B cell (primary cell): ENCODE measurements around the gene ZNF691. TPM values are rescaled to one million over a fixed set of nuclear protein-coding genes. Genes with fewer than 3 reads are reported as not detected.

ENCODE experiments used
- ATAC-seq: fragments of 200-7000 bp; cut with Tn5 transposase; one replicate; pipeline ENCODE4 v1.10.0; 2021; ENCODE audit warnings: low read depth, mild to moderate bottlenecking, moderate number of reproducible peaks, moderate library complexity
- CTCF ChIA-PET: fragments of 350-600 bp; sonication (Branson Sonifier 250); formaldehyde crosslinking; loops from one replicate; lab custom pipeline; 2021; ENCODE audit warnings: antibody characterized with exemption, inconsistent platforms; lab: Charles Lee
- POLR2A ChIA-PET: fragments of 350-600 bp; sonication (Branson Sonifier 250); formaldehyde crosslinking; loops from one replicate; lab custom pipeline; 2021; ENCODE audit warnings: antibody characterized with exemption; lab: Charles Lee
- DNase-seq: peaks from one replicate; pipeline ENCODE4 v3.0.0; 2013
- H2AFZ ChIP-seq: 2 replicates; pipeline ENCODE4 v1.6.1; 2012; ENCODE audit warnings: mild to moderate bottlenecking, low read depth, low read length; ENCODE audit not compliant: insufficient read depth, poor library complexity, severe bottlenecking
- H3K27ac ChIP-seq, 2 donors: 1 replicate in 1 of 2; 2 replicates in 1 of 2; pipeline ENCODE4 v1.5.1; 2012 to 2013; ENCODE audit warnings: low read length in 2 of 2, mild to moderate bottlenecking in 2 of 2, moderate library complexity in 1 of 2
- H3K27me3 ChIP-seq, 4 experiments: fragments of 200-600 bp in 1 of 4; sonication (generic) in 1 of 4; replicated peaks in 1 of 4; 1 replicate in 2 of 4; 2 replicates in 2 of 4; pipeline versions ENCODE4 v1.6.1 to v1.7.0; 2013 to 2016; ENCODE audit warnings: low read length in 3 of 4, mild to moderate bottlenecking in 2 of 4, mixed read lengths in 1 of 4, moderate library complexity in 1 of 4; ENCODE audit not compliant: insufficient read depth in 4 of 4, control insufficient read depth in 3 of 4; ENCODE audit errors: control extremely low read depth in 1 of 4
- H3K36me3 ChIP-seq, 2 experiments: replicated peaks in 1 of 2; 1 replicate in 1 of 2; 2 replicates in 1 of 2; pipeline versions ENCODE4 v1.6.1 to v1.7.1; 2013; ENCODE audit warnings: low read length in 1 of 2; ENCODE audit not compliant: insufficient read depth in 2 of 2, control insufficient read depth in 1 of 2; ENCODE audit errors: control extremely low read depth in 1 of 2, extremely low read depth in 1 of 2
- H3K4me1 ChIP-seq, 2 donors: fragments of 200-600 bp in 1 of 2; sonication (generic) in 1 of 2; 1 replicate in 1 of 2; 2 replicates in 1 of 2; pipeline versions ENCODE4 v1.5.1 to v1.6.1; 2013 to 2017; ENCODE audit warnings: low read length in 2 of 2; ENCODE audit not compliant: control insufficient read depth in 2 of 2, insufficient read depth in 2 of 2
- H3K4me2 ChIP-seq: replicated peaks from 2 replicates; pipeline ENCODE3; 2012; ENCODE audit warnings: mild to moderate bottlenecking, low read depth, low read length; ENCODE audit not compliant: poor library complexity, severe bottlenecking
- H3K4me3 ChIP-seq, 5 experiments: fragments of 200-600 bp in 1 of 5; sonication (generic) in 1 of 5; 1 replicate in 3 of 5; 2 replicates in 2 of 5; pipeline versions ENCODE4 v1.5.1 to v1.7.0; 2011 to 2016; ENCODE audit warnings: low read length in 4 of 5, mild to moderate bottlenecking in 4 of 5, low read depth in 2 of 5, control low read depth in 1 of 5, moderate library complexity in 1 of 5; ENCODE audit not compliant: insufficient read depth in 1 of 5; ENCODE audit errors: control extremely low read depth in 1 of 5, extremely low read depth in 1 of 5
- H3K79me2 ChIP-seq: fragments of 200-600 bp; sonication (generic); one replicate; pipeline ENCODE4 v1.6.0; 2016; ENCODE audit warnings: low read length; ENCODE audit not compliant: control insufficient read depth, insufficient read depth
- H3K9ac ChIP-seq: fragments of 200-600 bp; sonication (generic); 2 replicates; pipeline ENCODE4 v1.6.1; 2017; ENCODE audit warnings: mild to moderate bottlenecking, low read length, moderate library complexity
- H3K9me3 ChIP-seq, 3 donors: one replicate each; pipeline versions ENCODE4 v1.6.1 to v1.7.1; 2013; ENCODE audit warnings: low read length in 2 of 3; ENCODE audit not compliant: control insufficient read depth in 2 of 3, insufficient read depth in 1 of 3; ENCODE audit errors: control extremely low read depth in 1 of 3
- H4K20me1 ChIP-seq: 2 replicates; pipeline ENCODE4 v1.6.0; 2012; ENCODE audit warnings: mild to moderate bottlenecking, low read length; ENCODE audit not compliant: insufficient read depth, control insufficient read depth, poor library complexity, severe bottlenecking
- H3K27ac Mint-ChIP-seq: one replicate; pipeline ENCODE4 v1.8.0; 2021; ENCODE audit warnings: mixed read lengths
- H3K27me3 Mint-ChIP-seq: one replicate; pipeline ENCODE4 v1.8.0; 2021; ENCODE audit warnings: mixed read lengths
- H3K4me1 Mint-ChIP-seq: one replicate; pipeline ENCODE4 v1.8.0; 2021; ENCODE audit warnings: mixed read lengths
- H3K4me3 Mint-ChIP-seq: one replicate; pipeline ENCODE4 v1.8.0; 2021; ENCODE audit warnings: mixed read lengths
- H3K9me3 Mint-ChIP-seq: one replicate; pipeline ENCODE4 v1.8.0; 2022; ENCODE audit warnings: mixed read lengths; ENCODE audit not compliant: insufficient read depth
- EZH2 ChIP-seq: IDR thresholded peaks from 2 replicates; pipeline ENCODE4 v1.6.1; 2012; ENCODE audit warnings: borderline replicate concordance, low read depth, mild to moderate bottlenecking, moderate library complexity, low read length; ENCODE audit not compliant: insufficient read depth, poor library complexity, severe bottlenecking
- WGBS: methylation state at CpG from one replicate; pipeline ENCODE4 v1.1.5; 2013; ENCODE audit warnings: missing lambda C conversion rate; ENCODE audit not compliant: insufficient coverage; 5-methylcytosine and 5-hydroxymethylcytosine counted together
- intact Hi-C: fragments of 100-400 bp; cut with micrococcal nuclease; formaldehyde crosslinking; loops from one replicate; pipeline ENCODE4 v1.10.0; 2022
- polyA plus RNA-seq: library from polyadenylated mRNA; depleted of rRNA; stranded (reverse); fragments of >200 nt; gene quantifications from 2 replicates; pipeline ENCODE4 v1.2.3, GENCODE V29; 2012
- total RNA-seq, 2 donors: library from RNA; stranded (reverse); fragments of 120-200 nt in 1 of 2; gene quantifications; 1 replicate in 1 of 2; 2 replicates in 1 of 2; pipeline versions ENCODE4 v1.2.3 to v1.2.4, GENCODE V29; 2013 to 2022
- TF ChIP-seq, protein P1 (sequence below): fragments of 200-600 bp; IDR thresholded peaks from one replicate; pipeline ENCODE4 v1.8.0; 2022; ENCODE audit warnings: antibody characterized with exemption, mild to moderate bottlenecking

Gene ZNF691
- total and polyA plus RNA-seq, 2 donors (not counting 1 experiment from before 2014, with no cell fraction given) = 12.4 to 17.1 TPM

DNA sequence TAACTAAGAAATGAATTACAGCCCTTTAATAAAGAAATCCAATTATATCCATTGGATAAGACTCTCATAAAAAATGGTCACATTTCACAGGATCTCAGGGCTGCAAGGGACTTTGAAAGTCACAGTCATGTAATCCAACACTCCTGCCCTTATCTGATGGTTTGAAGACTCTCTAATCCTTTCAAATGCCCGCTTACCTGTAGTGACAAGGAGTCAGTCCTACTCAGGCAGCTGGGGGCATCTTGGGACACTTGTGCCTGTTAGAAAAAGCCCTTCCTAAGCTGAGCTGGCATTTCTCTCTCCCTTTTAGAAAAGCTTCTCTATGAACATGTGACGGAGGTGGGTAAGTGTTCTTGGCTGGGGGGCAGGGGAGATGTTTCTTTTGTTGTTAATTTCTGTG lies 11.0 kb upstream of the ZNF691 start:
- ChIA-PET CTCF (interaction anchor here (0.6 kb wide), 1 partner anchor 238 kb away, joined by 3 read pairs; no protein-coding TSS in a partner anchor), POLR2A (interaction anchor here (0.5 kb wide), 1 partner anchor 56 kb away, joined by 3 read pairs; no protein-coding TSS in a partner anchor)
- peaks cover 22% of the 10 kb centered on the region for H3K4me1 Mint-ChIP-seq
- H3K9me3 ChIP-seq = no peaks in the 10 kb centered on the region
- TF ChIP-seq EZH2 = no peak
- TF ChIP-seq, protein P1, sequence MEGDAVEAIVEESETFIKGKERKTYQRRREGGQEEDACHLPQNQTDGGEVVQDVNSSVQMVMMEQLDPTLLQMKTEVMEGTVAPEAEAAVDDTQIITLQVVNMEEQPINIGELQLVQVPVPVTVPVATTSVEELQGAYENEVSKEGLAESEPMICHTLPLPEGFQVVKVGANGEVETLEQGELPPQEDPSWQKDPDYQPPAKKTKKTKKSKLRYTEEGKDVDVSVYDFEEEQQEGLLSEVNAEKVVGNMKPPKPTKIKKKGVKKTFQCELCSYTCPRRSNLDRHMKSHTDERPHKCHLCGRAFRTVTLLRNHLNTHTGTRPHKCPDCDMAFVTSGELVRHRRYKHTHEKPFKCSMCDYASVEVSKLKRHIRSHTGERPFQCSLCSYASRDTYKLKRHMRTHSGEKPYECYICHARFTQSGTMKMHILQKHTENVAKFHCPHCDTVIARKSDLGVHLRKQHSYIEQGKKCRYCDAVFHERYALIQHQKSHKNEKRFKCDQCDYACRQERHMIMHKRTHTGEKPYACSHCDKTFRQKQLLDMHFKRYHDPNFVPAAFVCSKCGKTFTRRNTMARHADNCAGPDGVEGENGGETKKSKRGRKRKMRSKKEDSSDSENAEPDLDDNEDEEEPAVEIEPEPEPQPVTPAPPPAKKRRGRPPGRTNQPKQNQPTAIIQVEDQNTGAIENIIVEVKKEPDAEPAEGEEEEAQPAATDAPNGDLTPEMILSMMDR = no peak
- no peaks in the 10 kb centered on the region for H3K79me2 ChIP-seq
- no peak overlapping the region for H3K4me3 ChIP-seq
- no peaks in the 10 kb centered on the region for H3K9me3 Mint-ChIP-seq
- 100% methylated on average over 1 of the region's 2 CpGs for WGBS
- DNase-seq = no peak
- no peak overlapping the region for H3K9ac ChIP-seq
- no peak overlapping the region for H3K27ac ChIP-seq
- no peak overlapping the region for H3K4me3 Mint-ChIP-seq
- no peaks in the 10 kb centered on the region for H3K36me3 ChIP-seq
- no peak overlapping the region for H3K27ac Mint-ChIP-seq
- ATAC-seq = no peak
- H3K27me3 ChIP-seq = no peaks in the 10 kb centered on the region
- intact Hi-C loops = no loop called here
- H3K4me2 ChIP-seq = no peak overlapping the region
- H3K27me3 Mint-ChIP-seq = no peaks in the 10 kb centered on the region
- H2AFZ ChIP-seq = no peak overlapping the region
- peaks cover 6 to 24% of the 10 kb centered on the region in 2 donors for H3K4me1 ChIP-seq
- no peaks in the 10 kb centered on the region for H4K20me1 ChIP-seq

DNA sequence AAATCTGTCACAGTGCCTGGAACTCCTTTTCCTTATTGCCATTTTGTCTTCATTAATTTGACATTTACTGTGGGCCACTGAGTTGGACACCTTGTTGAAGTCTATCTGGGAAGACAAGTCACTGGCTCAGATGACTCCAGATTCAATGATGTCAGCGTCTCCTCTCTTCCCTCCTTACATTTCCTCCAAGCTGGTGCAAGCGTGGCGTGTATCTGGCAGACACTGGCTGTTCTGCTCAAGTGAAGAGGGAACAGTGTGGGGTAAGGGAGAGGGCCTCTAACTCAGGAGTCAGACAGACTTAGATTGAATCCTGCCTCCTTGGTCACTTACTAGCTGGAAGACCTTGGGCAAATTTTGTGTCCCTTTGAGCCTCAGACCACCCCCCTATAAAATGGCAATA lies 8.7 kb upstream of the ZNF691 start:
- H3K9ac ChIP-seq = no peak overlapping the region
- H3K4me3 Mint-ChIP-seq = no peak overlapping the region
- CTCF ChIA-PET = interaction anchor here (0.9 to 1.6 kb wide), 2 partner anchors 10 to 18 kb away, joined by 4 to 7 read pairs; no protein-coding TSS in a partner anchor
- H3K27ac Mint-ChIP-seq = peak overlapping the region; percentile 41
- intact Hi-C loops = no loop called here
- H3K4me1 ChIP-seq = peaks cover 6 to 24% of the 10 kb centered on the region in 2 donors
- TF ChIP-seq, protein P1 = no peak
- no peak for TF ChIP-seq EZH2
- H3K27me3 Mint-ChIP-seq = no peaks in the 10 kb centered on the region
- H4K20me1 ChIP-seq = no peaks in the 10 kb centered on the region
- no peaks in the 10 kb centered on the region for H3K36me3 ChIP-seq
- H3K79me2 ChIP-seq = no peaks in the 10 kb centered on the region
- H3K27me3 ChIP-seq = no peaks in the 10 kb centered on the region
- H3K9me3 Mint-ChIP-seq = no peaks in the 10 kb centered on the region
- H3K27ac ChIP-seq = no peak overlapping the region
- no peak overlapping the region for H2AFZ ChIP-seq
- no CpG with 5 or more reads among the region's 3 CpGs for WGBS
- peaks cover 22% of the 10 kb centered on the region for H3K4me1 Mint-ChIP-seq
- no peak overlapping the region for H3K4me2 ChIP-seq
- POLR2A ChIA-PET = interaction anchor here (0.6 kb wide), 1 partner anchor 8 kb away, joined by 3 read pairs; the partner anchor contains the start of gene ZNF691
- ATAC-seq (no peak), DNase-seq (no peak)
- no peak overlapping the region for H3K4me3 ChIP-seq
- no peaks in the 10 kb centered on the region for H3K9me3 ChIP-seq
